Transverse colon (tissue), 4 donors: ENCODE data around the gene HAUS1. TPM values are rescaled to one million over a fixed set of nuclear protein-coding genes. Genes with fewer than 3 reads are reported as not detected.

Experiments
- DNase-seq: peaks from one replicate; pipeline ENCODE4 v3.0.0-alpha.2; 2019
- H3K27ac ChIP-seq, 4 donors: fragments of 200-600 bp; sonication (generic); 2 replicates each; pipeline ENCODE4 v1.5.1; 2016 to 2018; ENCODE audit warnings: inconsistent platforms in 4 of 4
- H3K27me3 ChIP-seq: fragments of 200-600 bp; sonication (generic); 2 replicates; pipeline ENCODE4 v1.5.1; 2017; ENCODE audit warnings: inconsistent platforms
- H3K36me3 ChIP-seq, 4 donors: fragments of 200-600 bp; sonication (generic); 2 replicates each; pipeline ENCODE4 v1.5.1; 2017 to 2019; ENCODE audit warnings: inconsistent platforms in 4 of 4
- H3K4me1 ChIP-seq, 4 donors: fragments of 200-600 bp; sonication (generic); 2 replicates each; pipeline ENCODE4 v1.5.1; 2017 to 2020; ENCODE audit warnings: inconsistent platforms in 4 of 4
- H3K4me3 ChIP-seq, 4 donors: fragments of 200-600 bp; sonication (generic); 1 replicate in 1 of 4; 2 replicates in 3 of 4; pipeline versions ENCODE4 v1.5.1 to v1.6.1; 2017 to 2019; ENCODE audit warnings: inconsistent platforms in 4 of 4
- H3K9me3 ChIP-seq, 2 donors: fragments of 200-600 bp; sonication (generic); 2 replicates each; pipeline ENCODE4 v1.5.1; 2017 to 2019; ENCODE audit warnings: inconsistent platforms in 2 of 2
- EP300 ChIP-seq: sonication (generic); formaldehyde crosslinking; IDR thresholded peaks from one replicate; pipeline ENCODE4 v1.6.1; 2017; ENCODE audit warnings: antibody characterized with exemption, low read depth
- POLR2A ChIP-seq: fragments of 450-650 bp; IDR thresholded peaks from one replicate; pipeline ENCODE4 v1.6.1; 2016; ENCODE audit warnings: antibody characterized with exemption, mild to moderate bottlenecking, moderate library complexity
- POLR2AphosphoS5 ChIP-seq, 3 donors: sonication (generic); formaldehyde crosslinking; IDR thresholded peaks; one replicate each; pipeline ENCODE4 v1.6.1; 2016; ENCODE audit warnings: antibody characterized with exemption in 3 of 3
- WGBS, 2 donors: methylation state at CpG; one replicate each; pipeline ENCODE4 v1.1.5; 2018; ENCODE audit warnings: low coverage in 1 of 2; 5-methylcytosine and 5-hydroxymethylcytosine counted together
- in situ Hi-C, 4 donors: fragments of 200-750 bp; cut with MboI; loops; one replicate each; pipeline versions ENCODE4 v1.15.0 to v1.15.1; 2017; ENCODE audit warnings: low sequenced_read_pairs in 3 of 4, low pct_ligation_motif_present in 1 of 4, low pct_unique_long_range_greater_than_20kb in 1 of 4
- intact Hi-C: fragments of 100-400 bp; cut with DNase I; formaldehyde crosslinking; loops from one replicate; pipeline ENCODE4 v1.15.1; 2023; ENCODE audit warnings: low total_unique reads
- total RNA-seq, 4 donors: library from RNA; depleted of rRNA; stranded (reverse); fragments of >200 nt; gene quantifications; one replicate each; pipeline ENCODE4 v1.1.0, GENCODE V29; 2016
- TF ChIP-seq, protein P1 (sequence below), 5 experiments: fragments of 200-600 bp in 3 of 5; fragments of 450-650 bp in 2 of 5; sonication (generic) in 3 of 5; IDR thresholded peaks; 1 replicate in 2 of 5; 2 replicates in 3 of 5; pipeline ENCODE4 v1.5.1; 2016 to 2017; ENCODE audit warnings: antibody characterized with exemption in 5 of 5, inconsistent platforms in 3 of 5, mild to moderate bottlenecking in 2 of 5, moderate library complexity in 1 of 5

HAUS1 gene
- total RNA-seq, 4 donors from 2014 or later = 1.6 to 33.5 (median 19.8) TPM; not detected in 1

DNA sequence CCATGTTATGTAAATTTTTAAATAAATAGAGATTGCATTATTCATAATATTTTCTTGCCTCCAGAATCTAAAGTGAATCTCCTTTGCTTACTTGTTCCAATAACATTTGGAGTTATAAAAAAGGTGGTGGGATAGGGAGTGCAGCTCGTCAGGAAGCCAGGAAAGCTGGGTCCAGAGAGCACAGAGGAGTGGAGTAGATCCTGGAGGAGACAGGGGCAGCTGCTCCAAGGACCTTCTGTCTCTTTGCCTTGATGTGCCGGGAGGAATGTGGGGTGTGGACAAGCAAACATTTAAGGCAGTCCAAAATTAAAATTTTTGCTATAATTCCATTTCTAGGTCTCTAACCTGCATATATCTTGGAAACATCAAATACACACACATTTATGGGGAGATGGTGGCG, 29.3 kb downstream of the HAUS1 start:
- no peaks in the 10 kb centered on the region for H3K27me3 ChIP-seq
- H3K4me1 ChIP-seq = no peaks in the 10 kb centered on the region
- 78 to 86% methylated on average over 3 of the region's 3 CpGs for WGBS, 2 donors
- DNase-seq = no peak
- peaks cover 0 to 16% (median 7%) of the 10 kb centered on the region in 4 donors for H3K36me3 ChIP-seq
- in situ Hi-C loops (no loop called here), intact Hi-C loops (no loop called here)
- H3K27ac ChIP-seq = no peak overlapping the region
- no peak for TF ChIP-seq EP300
- no peak for TF ChIP-seq POLR2A
- TF ChIP-seq, protein P1, sequence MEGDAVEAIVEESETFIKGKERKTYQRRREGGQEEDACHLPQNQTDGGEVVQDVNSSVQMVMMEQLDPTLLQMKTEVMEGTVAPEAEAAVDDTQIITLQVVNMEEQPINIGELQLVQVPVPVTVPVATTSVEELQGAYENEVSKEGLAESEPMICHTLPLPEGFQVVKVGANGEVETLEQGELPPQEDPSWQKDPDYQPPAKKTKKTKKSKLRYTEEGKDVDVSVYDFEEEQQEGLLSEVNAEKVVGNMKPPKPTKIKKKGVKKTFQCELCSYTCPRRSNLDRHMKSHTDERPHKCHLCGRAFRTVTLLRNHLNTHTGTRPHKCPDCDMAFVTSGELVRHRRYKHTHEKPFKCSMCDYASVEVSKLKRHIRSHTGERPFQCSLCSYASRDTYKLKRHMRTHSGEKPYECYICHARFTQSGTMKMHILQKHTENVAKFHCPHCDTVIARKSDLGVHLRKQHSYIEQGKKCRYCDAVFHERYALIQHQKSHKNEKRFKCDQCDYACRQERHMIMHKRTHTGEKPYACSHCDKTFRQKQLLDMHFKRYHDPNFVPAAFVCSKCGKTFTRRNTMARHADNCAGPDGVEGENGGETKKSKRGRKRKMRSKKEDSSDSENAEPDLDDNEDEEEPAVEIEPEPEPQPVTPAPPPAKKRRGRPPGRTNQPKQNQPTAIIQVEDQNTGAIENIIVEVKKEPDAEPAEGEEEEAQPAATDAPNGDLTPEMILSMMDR (IDR thresholded peaks at IDR 0.05) = no peak
- no peak for TF ChIP-seq POLR2AphosphoS5 (IDR thresholded peaks at IDR 0.05)
- H3K4me3 ChIP-seq = no peak overlapping the region
- H3K9me3 ChIP-seq = no peaks in the 10 kb centered on the region

DNA sequence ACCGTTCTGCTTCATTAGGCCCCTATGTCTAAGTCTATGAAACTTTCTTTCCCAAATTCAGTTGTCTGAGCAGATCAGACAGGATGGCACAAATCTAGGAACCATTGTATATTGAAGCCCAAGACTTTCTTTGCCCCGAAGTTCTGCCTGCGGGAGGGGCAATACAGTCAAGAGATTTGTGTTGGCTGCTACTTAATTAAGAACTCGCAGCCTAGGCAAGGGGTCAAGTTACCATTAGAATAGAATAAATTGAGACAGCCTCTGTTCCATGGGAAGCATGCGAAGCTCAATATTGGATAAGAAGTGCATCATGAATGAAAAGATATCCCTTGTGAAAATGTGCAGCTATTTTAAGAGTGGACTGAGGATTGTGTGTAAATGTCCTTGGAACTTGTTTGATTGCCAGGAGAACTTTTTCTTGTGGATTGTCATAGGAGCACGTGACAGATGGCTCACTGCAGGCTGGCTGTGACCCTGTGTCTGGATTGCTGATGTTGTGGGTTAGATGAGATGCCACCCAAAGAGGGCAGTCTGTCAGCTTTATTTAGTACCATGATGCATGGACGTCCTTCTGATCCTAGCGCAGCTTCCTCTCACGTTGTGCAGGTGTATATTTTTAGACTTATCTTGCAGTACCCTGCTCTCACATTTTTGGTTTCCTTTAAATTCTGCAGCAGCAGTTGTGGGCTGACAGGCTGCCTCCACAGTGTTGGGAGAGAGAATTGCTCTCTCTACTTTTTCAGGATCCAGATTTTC, 30.9 kb downstream of the HAUS1 start:
- Histone ChIP-seq H3K27me3 (no peaks in the 10 kb centered on the region), H3K4me3 (no peak overlapping the region), H3K4me1 (no peaks in the 10 kb centered on the region), H3K27ac (no peak overlapping the region), H3K9me3 (no peaks in the 10 kb centered on the region), H3K36me3 (peaks cover 0 to 4% (median 0%) of the 10 kb centered on the region in 4 donors)
- TF ChIP-seq EP300 (no peak), POLR2A (no peak), POLR2AphosphoS5 (IDR thresholded peaks at IDR 0.05) (no peak)
- TF ChIP-seq, protein P1 (IDR thresholded peaks at IDR 0.05) = no peak
- no peak for DNase-seq
- WGBS, 2 donors = 73 to 91% methylated on average over 6 to 9 of the region's 9 CpGs
- intact Hi-C loops (no loop called here), in situ Hi-C loops (no loop called here)

DNA sequence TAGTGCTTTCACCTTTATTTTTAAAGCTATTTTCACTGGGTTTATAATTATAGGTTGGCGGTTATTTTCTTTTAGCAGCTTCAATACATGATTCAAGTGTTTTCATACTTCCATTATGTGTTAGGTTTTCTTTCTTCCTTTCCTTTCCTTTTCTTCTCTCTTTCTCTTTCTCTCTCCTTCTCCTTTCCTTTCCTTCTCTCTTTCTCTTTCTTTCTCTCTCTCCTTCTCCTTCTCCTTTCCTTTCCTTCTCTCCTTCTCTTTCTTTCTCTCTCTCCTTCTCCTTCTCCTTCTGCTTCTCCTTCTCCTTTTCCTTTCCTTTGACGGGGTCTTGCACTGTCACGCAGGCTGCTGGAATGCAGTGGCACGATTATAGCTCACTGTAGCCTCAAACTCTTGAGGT, 36.0 kb downstream of the HAUS1 start:
- 92 to 96% methylated on average over 4 of the region's 4 CpGs for WGBS, 2 donors
- in situ Hi-C loops = loop anchor here in 2 of 4 donors (10.0 kb wide), 2 partner anchors 515 to 525 kb away; partner anchors contain the start of gene LOXHD1 (in 1 of the 2)
- intact Hi-C loops = no loop called here

DNA sequence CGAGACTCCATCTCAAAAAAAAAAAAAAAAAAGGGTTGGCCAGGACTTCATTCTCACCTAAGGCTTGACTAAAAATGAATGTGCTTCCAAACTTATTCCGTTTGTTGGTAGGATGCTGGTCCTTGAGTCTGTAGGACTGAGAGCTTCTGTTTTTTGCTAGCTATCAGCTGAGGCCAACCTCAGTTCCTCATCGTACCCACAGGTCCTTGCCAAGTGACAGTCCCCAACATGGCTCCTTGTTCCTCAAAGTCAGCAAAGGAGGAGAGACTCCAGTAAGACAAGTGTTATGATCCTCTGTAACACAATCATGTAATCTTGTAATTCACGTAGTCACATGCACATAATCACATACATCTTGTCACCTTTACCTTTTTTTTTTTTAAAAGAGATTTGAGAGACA, 37.0 kb downstream of the HAUS1 start:
- Histone ChIP-seq H3K4me1 (no peaks in the 10 kb centered on the region), H3K27ac (no peak overlapping the region), H3K9me3 (no peaks in the 10 kb centered on the region), H3K36me3 (no peaks in the 10 kb centered on the region), H3K4me3 (no peak overlapping the region), H3K27me3 (no peaks in the 10 kb centered on the region)
- in situ Hi-C loops (loop anchor here in 2 of 4 donors (10.0 kb wide), 2 partner anchors 514 to 524 kb away; partner anchors contain the start of gene LOXHD1 (in 1 of the 2)), intact Hi-C loops (no loop called here)
- TF ChIP-seq POLR2AphosphoS5 (IDR thresholded peaks at IDR 0.05) (no peak), POLR2A (no peak), EP300 (no peak)
- TF ChIP-seq, protein P1 (IDR thresholded peaks at IDR 0.05) = no peak
- DNase-seq = no peak
- 95 to 96% methylated on average over 3 to 4 of the region's 4 CpGs for WGBS, 2 donors

More for the DNA sequence above, 36.0 kb downstream of the HAUS1 start:
- Histone ChIP-seq H3K27me3 (no peaks in the 10 kb centered on the region), H3K4me1 (no peaks in the 10 kb centered on the region), H3K36me3 (no peaks in the 10 kb centered on the region), H3K27ac (no peak overlapping the region), H3K9me3 (no peaks in the 10 kb centered on the region), H3K4me3 (no peak overlapping the region)
- no peak for TF ChIP-seq POLR2A
- DNase-seq = no peak
